Measurements from ENCODE around the gene GGNBP2. TPM values are rescaled to one million over a fixed set of nuclear protein-coding genes. Genes with fewer than 3 reads are reported as not detected.

GGNBP2 gene
- total RNA-seq, 4 donors from 2014 or later, result 28.8 to 56.6 (median 39.5) TPM

DNA sequence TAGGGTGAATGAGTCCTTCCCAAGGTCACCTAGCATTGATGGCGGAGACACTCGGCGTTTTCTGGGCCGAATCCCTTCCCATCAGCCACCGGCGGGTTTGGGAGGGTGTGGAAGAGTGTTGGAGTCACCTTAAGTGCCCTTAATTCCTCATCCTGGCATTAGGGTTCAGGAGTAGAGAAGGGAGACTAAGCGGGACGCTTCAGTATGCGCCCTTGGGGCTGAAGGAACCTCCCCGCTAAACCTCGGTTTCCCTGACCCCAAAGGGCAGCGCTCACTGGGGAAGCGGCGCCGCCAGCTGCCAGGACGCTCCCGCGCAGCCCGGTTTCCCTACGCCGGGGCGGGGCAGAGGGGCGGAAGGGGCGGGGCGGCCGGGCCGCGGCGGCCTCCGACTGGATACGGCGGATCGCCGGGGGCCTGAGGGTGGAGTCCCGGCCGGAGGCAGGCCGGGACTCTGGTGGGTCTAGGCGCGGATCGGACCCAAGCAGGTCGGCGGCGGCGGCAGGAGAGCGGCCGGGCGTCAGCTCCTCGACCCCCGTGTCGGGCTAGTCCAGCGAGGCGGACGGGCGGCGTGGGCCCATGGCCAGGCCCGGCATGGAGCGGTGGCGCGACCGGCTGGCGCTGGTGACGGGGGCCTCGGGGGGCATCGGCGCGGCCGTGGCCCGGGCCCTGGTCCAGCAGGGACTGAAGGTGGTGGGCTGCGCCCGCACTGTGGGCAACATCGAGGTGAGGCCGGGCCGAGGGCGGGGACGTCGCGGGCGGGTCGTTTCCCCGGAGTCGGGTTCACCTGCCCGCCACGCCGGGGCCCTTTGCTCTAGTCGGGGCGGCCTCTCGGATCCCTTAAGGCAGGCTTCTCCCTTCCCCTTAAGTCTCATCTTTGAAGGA is 47.0 kb downstream of the GGNBP2 start, which contains the start of gene DHRS11:
TSS of gene DHRS11 (plus strand) at position 446 of the 882 bp plus-strand sequence. CDS start at position 577, 131 bp downstream.
- Histone ChIP-seq H3K27ac (peak within 1 kb of the TSS; percentile 49 to 79 (median 78)), H3K36me3 (peaks cover 0 to 36% of the 10 kb centered on the region in 2 donors), H3K4me3 (peak within 1 kb of the TSS; percentile 73 to 78 (median 75)), H3K9me3 (no peaks in the 10 kb centered on the region), H3K4me1 (peaks cover 14 to 20% of the 10 kb centered on the region in 2 donors), H3K27me3 (no peaks in the 10 kb centered on the region)
- intact Hi-C loops (cut with DNase I; ENCODE audit: low total_unique reads) (loop anchor here (1.0 to 2.0 kb wide), 2 partner anchors 10 to 47 kb away; partner anchors contain the start of genes GGNBP2 and MRM1), in situ Hi-C loops (cut with MboI; ENCODE audit: low sequenced_read_pairs in 4 of 4) (loop anchor here in 1 of 4 donors (10.0 kb wide), 1 partner anchor 57 kb away; the partner anchor contains the start of genes MYO19 and PIGW)
- ATAC-seq (peak; percentile 91 to 94), DNase-seq (peak; percentile 61 to 77)
- peak in 1 of 2 donors; percentile 26 for TF ChIP-seq POLR2A (IDR thresholded peaks at IDR 0.05)
- TF ChIP-seq, protein P1, sequence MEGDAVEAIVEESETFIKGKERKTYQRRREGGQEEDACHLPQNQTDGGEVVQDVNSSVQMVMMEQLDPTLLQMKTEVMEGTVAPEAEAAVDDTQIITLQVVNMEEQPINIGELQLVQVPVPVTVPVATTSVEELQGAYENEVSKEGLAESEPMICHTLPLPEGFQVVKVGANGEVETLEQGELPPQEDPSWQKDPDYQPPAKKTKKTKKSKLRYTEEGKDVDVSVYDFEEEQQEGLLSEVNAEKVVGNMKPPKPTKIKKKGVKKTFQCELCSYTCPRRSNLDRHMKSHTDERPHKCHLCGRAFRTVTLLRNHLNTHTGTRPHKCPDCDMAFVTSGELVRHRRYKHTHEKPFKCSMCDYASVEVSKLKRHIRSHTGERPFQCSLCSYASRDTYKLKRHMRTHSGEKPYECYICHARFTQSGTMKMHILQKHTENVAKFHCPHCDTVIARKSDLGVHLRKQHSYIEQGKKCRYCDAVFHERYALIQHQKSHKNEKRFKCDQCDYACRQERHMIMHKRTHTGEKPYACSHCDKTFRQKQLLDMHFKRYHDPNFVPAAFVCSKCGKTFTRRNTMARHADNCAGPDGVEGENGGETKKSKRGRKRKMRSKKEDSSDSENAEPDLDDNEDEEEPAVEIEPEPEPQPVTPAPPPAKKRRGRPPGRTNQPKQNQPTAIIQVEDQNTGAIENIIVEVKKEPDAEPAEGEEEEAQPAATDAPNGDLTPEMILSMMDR (IDR thresholded peaks at IDR 0.05 in 4 of 5, conservative IDR thresholded peaks at IDR 0.05 in 1 of 5), result no peak

DNA sequence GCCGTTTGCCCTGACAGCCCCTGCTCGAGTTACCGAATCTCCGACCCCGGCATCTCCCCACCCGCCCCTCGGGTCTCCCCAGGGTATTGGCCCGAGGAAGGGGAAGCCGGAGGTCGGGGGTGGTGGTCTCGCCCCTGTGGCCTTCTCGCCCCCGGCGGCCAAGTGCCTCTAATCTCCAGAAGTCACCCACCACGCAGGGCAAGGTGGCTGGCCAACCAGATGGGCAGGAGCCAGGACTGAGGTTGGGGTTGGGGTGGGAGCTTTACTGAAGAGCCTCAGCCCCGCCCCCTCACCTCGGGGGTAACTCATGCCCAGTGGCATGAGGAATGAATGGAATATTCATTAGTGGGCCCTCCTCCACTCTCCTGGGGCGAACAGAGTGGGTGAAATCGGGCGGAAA is 47.6 kb downstream of the GGNBP2 start:
- Histone ChIP-seq H3K27me3 (no peaks in the 10 kb centered on the region), H3K27ac (peak overlapping the region; percentile 49 to 79 (median 78)), H3K36me3 (peaks cover 0 to 30% of the 10 kb centered on the region in 2 donors), H3K4me1 (peaks cover 14 to 20% of the 10 kb centered on the region in 2 donors), H3K4me3 (peak overlapping the region; percentile 73 to 78 (median 75)), H3K9me3 (no peaks in the 10 kb centered on the region)
- ATAC-seq (no peak), DNase-seq (no peak)
- in situ Hi-C loops (cut with MboI; ENCODE audit: low sequenced_read_pairs in 4 of 4) (loop anchor here in 1 of 4 donors (10.0 kb wide), 1 partner anchor 58 kb away; the partner anchor contains the start of genes MYO19 and PIGW), intact Hi-C loops (cut with DNase I; ENCODE audit: low total_unique reads) (no loop called here)
- TF ChIP-seq POLR2A (IDR thresholded peaks at IDR 0.05), result no peak
- TF ChIP-seq, protein P1 (IDR thresholded peaks at IDR 0.05 in 4 of 5, conservative IDR thresholded peaks at IDR 0.05 in 1 of 5), result no peak

DNA sequence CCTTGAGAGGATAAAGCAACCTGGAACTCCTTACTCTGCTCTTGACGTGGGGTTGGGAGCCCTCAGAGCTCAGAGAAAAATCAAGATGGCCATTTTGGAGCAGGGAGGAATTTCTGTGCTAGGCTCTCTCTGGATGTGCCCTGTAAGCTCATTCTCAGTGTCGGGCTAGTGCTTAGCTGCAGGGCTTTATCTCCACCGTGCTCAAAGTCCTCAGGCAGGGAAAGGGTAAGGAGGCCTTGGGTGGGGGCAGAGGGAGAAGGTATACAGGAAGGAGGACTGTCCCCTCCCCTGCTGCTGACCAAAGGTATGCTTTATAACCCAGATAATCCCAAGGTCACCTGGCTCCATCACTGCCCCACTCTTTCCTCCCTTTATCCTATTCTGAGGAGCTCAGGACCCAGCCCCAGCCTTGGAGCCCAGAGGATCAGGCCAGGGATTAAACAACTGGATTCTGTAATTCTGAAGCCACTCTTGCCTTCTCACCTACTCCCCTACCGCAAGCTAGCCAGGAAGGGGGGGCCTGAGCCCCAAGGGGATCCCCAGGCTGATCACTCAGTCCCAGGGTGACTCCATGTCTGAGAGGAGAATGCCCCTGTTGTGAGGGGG is 48.1 kb downstream of the GGNBP2 start:
- ATAC-seq, result no peak

DNA sequence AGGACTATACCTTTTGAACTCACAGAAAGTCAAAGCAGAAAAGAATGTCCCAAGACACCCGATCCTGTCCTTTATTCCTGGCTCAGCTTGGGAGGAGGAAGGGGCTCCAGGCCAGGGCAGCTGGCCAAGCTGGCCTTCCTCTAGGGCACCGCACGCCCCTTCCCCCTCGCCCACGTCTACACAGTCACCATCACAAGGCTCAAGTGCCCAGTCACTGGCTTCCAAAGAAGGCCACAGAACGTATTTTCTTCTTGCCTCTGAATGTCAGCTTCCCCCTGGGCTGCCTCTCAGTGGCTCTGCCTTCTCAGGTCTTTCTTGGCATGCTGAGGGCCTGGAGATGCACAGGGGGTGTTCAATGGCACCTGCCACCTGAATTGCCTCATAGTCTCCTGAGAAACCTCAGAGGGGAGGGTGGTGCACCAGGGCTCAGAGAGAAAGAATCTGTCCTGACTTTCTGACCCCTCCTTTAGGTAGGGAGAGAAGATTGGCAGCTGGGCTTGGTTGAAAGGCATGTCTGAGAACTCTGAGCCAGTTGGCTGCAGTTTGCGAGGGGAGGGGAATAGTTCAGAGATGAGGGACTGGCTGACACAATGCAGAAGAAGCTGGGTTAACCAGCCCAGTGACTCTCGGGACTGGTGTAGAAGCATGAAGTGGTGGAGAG is 49.1 kb downstream of the GGNBP2 start:
- ATAC-seq, result no peak
- no peak for DNase-seq
- H3K9me3 ChIP-seq, result no peaks in the 10 kb centered on the region
- no peak overlapping the region for H3K27ac ChIP-seq
- peaks cover 14 to 20% of the 10 kb centered on the region in 2 donors for H3K4me1 ChIP-seq
- H3K4me3 ChIP-seq, result no peak overlapping the region
- TF ChIP-seq, protein P1 (IDR thresholded peaks at IDR 0.05 in 4 of 5, conservative IDR thresholded peaks at IDR 0.05 in 1 of 5), result no peak
- TF ChIP-seq POLR2A (IDR thresholded peaks at IDR 0.05), result no peak
- H3K36me3 ChIP-seq, result peaks cover 0 to 16% of the 10 kb centered on the region in 2 donors
- H3K27me3 ChIP-seq, result no peaks in the 10 kb centered on the region
- in situ Hi-C loops (cut with MboI; ENCODE audit: low sequenced_read_pairs in 4 of 4) (loop anchor here in 1 of 4 donors (10.0 kb wide), 1 partner anchor 59 kb away; the partner anchor contains the start of genes MYO19 and PIGW), intact Hi-C loops (cut with DNase I; ENCODE audit: low total_unique reads) (no loop called here)

More for the DNA sequence above, 48.1 kb downstream of the GGNBP2 start:
- no peak for DNase-seq
- no peak for TF ChIP-seq POLR2A (IDR thresholded peaks at IDR 0.05)
- TF ChIP-seq, protein P1 (IDR thresholded peaks at IDR 0.05 in 4 of 5, conservative IDR thresholded peaks at IDR 0.05 in 1 of 5), result no peak
- in situ Hi-C loops (cut with MboI; ENCODE audit: low sequenced_read_pairs in 4 of 4), result loop anchor here in 1 of 4 donors (10.0 kb wide), 1 partner anchor 58 kb away; the partner anchor contains the start of genes MYO19 and PIGW
- peak overlapping the region; percentile 73 to 78 (median 75) for H3K4me3 ChIP-seq
- no peaks in the 10 kb centered on the region for H3K27me3 ChIP-seq
- no peak overlapping the region for H3K27ac ChIP-seq
- peaks cover 0 to 25% of the 10 kb centered on the region in 2 donors for H3K36me3 ChIP-seq
- H3K9me3 ChIP-seq, result no peaks in the 10 kb centered on the region
- peaks cover 14 to 20% of the 10 kb centered on the region in 2 donors for H3K4me1 ChIP-seq
- intact Hi-C loops (cut with DNase I; ENCODE audit: low total_unique reads), result no loop called here

Data from gastrocnemius medialis (tissue), 4 donors.